Sigmoid colon (tissue), 7 donors: Measurements from ENCODE around the gene TLE1. TPM values are rescaled to one million over a fixed set of nuclear protein-coding genes. Genes with fewer than 3 reads are reported as not detected.

Experiments used
- DNase-seq: peaks from one replicate; pipeline ENCODE4 v3.0.0-alpha.2; 2019
- H3K27ac ChIP-seq, 4 donors: fragments of 200-600 bp; sonication (generic); one replicate each; pipeline ENCODE4 v1.5.1; 2016 to 2019; ENCODE audit warnings: mild to moderate bottlenecking in 1 of 4
- H3K27me3 ChIP-seq, 3 donors: fragments of 200-600 bp; sonication (generic); one replicate each; pipeline ENCODE4 v1.5.1; 2019; ENCODE audit warnings: mild to moderate bottlenecking in 1 of 3
- H3K36me3 ChIP-seq, 4 donors: fragments of 200-600 bp; sonication (generic); one replicate each; pipeline ENCODE4 v1.5.1; 2016 to 2019
- H3K4me1 ChIP-seq, 4 donors: fragments of 200-600 bp; sonication (generic); one replicate each; pipeline ENCODE4 v1.5.1; 2017 to 2019
- H3K4me3 ChIP-seq, 4 donors: fragments of 200-600 bp; sonication (generic); one replicate each; pipeline ENCODE4 v1.5.1; 2017 to 2019; ENCODE audit warnings: mild to moderate bottlenecking in 2 of 4, moderate library complexity in 1 of 4
- H3K9me3 ChIP-seq, 4 donors: fragments of 200-600 bp in 3 of 4; sonication (generic) in 3 of 4; one replicate each; pipeline versions ENCODE4 v1.5.1 to v1.6.1; 2013 to 2019
- CTCF ChIP-seq, 4 experiments: fragments of 450-650 bp in 3 of 4; fragments of 200-600 bp in 1 of 4; IDR thresholded peaks; one replicate each; pipeline ENCODE4 v1.5.1; 2016 to 2019; ENCODE audit warnings: antibody characterized with exemption in 4 of 4, mild to moderate bottlenecking in 3 of 4, moderate library complexity in 2 of 4
- EP300 ChIP-seq, 4 donors: sonication (generic); formaldehyde crosslinking; IDR thresholded peaks; one replicate each; pipeline ENCODE4 v1.6.1; 2017; ENCODE audit warnings: antibody characterized with exemption in 4 of 4
- POLR2A ChIP-seq, 2 donors: fragments of 450-650 bp; IDR thresholded peaks; one replicate each; pipeline ENCODE4 v1.6.1; 2016; ENCODE audit warnings: antibody characterized with exemption in 2 of 2, mild to moderate bottlenecking in 2 of 2, moderate library complexity in 2 of 2
- POLR2AphosphoS5 ChIP-seq, 4 donors: sonication (generic); formaldehyde crosslinking; IDR thresholded peaks; one replicate each; pipeline ENCODE4 v1.6.1; 2017; ENCODE audit warnings: antibody characterized with exemption in 4 of 4
- WGBS, 2 donors: extraction: QIAGEN DNeasy Blood & Tissue Kit; methylation state at CpG; one replicate each; pipeline ENCODE4 v1.1.7; 2013; 5-methylcytosine and 5-hydroxymethylcytosine counted together
- intact Hi-C: fragments of 100-400 bp; cut with DNase I; formaldehyde crosslinking; loops from one replicate; pipeline ENCODE4 v1.15.1; 2023
- polyA plus RNA-seq, 3 donors: library from polyadenylated mRNA; stranded (reverse); fragments of 200-250 nt; gene quantifications; one replicate each; pipeline ENCODE4 v1.2.3, GENCODE V29; 2013
- total RNA-seq, 4 donors: library from RNA; depleted of rRNA; stranded (reverse); fragments of >200 nt; gene quantifications; one replicate each; pipeline ENCODE4 v1.1.0, GENCODE V29; 2016
- donor health status: healthy with polysubstance abuse.
- donor health status: Bipolar disorder and iron deficiency.
- donor health status: healthy.

TLE1 gene
- total and polyA plus RNA-seq, 7 donors, result 28.9 to 54.6 (median 45.7) TPM

GRCh38 chr9:81722277-81722676 lies 32.9 kb upstream of the TLE1 start:
- Histone ChIP-seq H3K27ac (no peak overlapping the region), H3K4me3 (no peak overlapping the region), H3K36me3 (no peaks in the 10 kb centered on the region), H3K9me3 (no peaks in the 10 kb centered on the region), H3K27me3 (no peaks in the 10 kb centered on the region), H3K4me1 (peaks cover 0 to 7% (median 0%) of the 10 kb centered on the region in 4 donors)
- no peak for DNase-seq
- TF ChIP-seq CTCF (IDR thresholded peaks at IDR 0.05), result no peak
- TF ChIP-seq POLR2A (IDR thresholded peaks at IDR 0.05), result no peak
- TF ChIP-seq POLR2AphosphoS5 (IDR thresholded peaks at IDR 0.05), result no peak
- TF ChIP-seq EP300 (IDR thresholded peaks at IDR 0.05), result no peak
- WGBS, 2 donors, result 95 to 96% methylated on average over 3 of the region's 3 CpGs
- intact Hi-C loops, result no loop called here

GRCh38 chr9:81720450-81721086 lies 31.2 kb upstream of the TLE1 start:
- H3K27ac ChIP-seq, result no peak overlapping the region
- no peaks in the 10 kb centered on the region for H3K9me3 ChIP-seq
- intact Hi-C loops, result no loop called here
- no peaks in the 10 kb centered on the region for H3K27me3 ChIP-seq
- H3K36me3 ChIP-seq, result no peaks in the 10 kb centered on the region
- TF ChIP-seq POLR2AphosphoS5 (IDR thresholded peaks at IDR 0.05) (no peak), EP300 (IDR thresholded peaks at IDR 0.05) (no peak), POLR2A (IDR thresholded peaks at IDR 0.05) (no peak), CTCF (IDR thresholded peaks at IDR 0.05) (no peak)
- H3K4me3 ChIP-seq, result no peak overlapping the region
- DNase-seq, result no peak
- 72 to 89% methylated on average over 9 of the region's 9 CpGs for WGBS, 2 donors
- peaks cover 0 to 7% (median 0%) of the 10 kb centered on the region in 4 donors for H3K4me1 ChIP-seq

DNA sequence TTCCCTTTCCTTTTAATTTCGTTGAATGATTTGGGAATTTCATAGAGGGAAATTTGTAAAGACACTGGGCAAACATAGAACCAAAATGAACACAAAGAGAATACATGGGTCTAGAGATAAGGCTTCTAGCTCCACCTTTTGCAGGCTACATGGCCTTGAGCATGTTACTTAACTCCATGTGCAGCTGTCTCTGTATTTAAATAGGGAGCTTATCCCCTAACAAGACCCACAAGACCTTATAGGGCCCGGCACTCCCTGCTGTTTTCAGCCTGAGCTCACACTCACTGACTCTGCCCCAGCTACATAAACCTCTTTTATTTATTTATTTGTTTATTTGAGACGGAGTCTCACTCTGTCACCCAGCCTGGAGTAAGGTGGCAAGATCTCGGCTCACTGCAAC lies 30.6 kb upstream of the TLE1 start:
- DNase-seq, result no peak

DNA sequence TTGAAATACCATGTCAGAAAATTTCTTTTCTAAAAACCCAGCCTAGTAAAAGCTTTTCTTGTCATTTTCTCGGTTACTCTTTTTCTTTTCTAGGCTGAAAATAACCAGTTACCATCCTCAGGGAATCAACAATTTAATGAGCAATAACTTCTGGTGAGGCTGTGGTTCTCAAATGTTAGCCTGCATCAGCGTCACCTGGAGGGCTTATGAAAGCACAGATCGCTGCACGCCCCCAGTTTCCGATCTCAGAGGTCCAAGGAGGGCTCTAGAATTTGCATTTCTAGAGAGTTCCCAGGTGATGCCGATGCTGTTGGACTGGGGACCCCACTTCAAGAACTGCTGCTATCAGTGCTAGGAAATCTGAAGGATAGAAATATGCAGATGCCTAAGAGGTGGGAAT lies 28.9 kb upstream of the TLE1 start:
- TF ChIP-seq POLR2A (IDR thresholded peaks at IDR 0.05), result no peak
- TF ChIP-seq EP300 (IDR thresholded peaks at IDR 0.05), result no peak
- TF ChIP-seq CTCF (IDR thresholded peaks at IDR 0.05), result no peak
- no peak for TF ChIP-seq POLR2AphosphoS5 (IDR thresholded peaks at IDR 0.05)
- Histone ChIP-seq H3K4me3 (no peak overlapping the region), H3K27ac (no peak overlapping the region), H3K9me3 (no peaks in the 10 kb centered on the region), H3K27me3 (no peaks in the 10 kb centered on the region), H3K36me3 (no peaks in the 10 kb centered on the region), H3K4me1 (no peaks in the 10 kb centered on the region)
- no peak for DNase-seq
- intact Hi-C loops, result no loop called here
- 36 to 69% methylated on average over 6 of the region's 6 CpGs for WGBS, 2 donors

More for the DNA sequence above, 30.6 kb upstream of the TLE1 start:
- WGBS, 2 donors, result 48 to 80% methylated on average over 4 of the region's 4 CpGs
- Histone ChIP-seq H3K36me3 (no peaks in the 10 kb centered on the region), H3K9me3 (no peaks in the 10 kb centered on the region), H3K27me3 (no peaks in the 10 kb centered on the region), H3K27ac (no peak overlapping the region), H3K4me1 (peaks cover 0 to 7% (median 0%) of the 10 kb centered on the region in 4 donors), H3K4me3 (no peak overlapping the region)
- intact Hi-C loops, result no loop called here
- TF ChIP-seq CTCF (IDR thresholded peaks at IDR 0.05), result no peak
- no peak for TF ChIP-seq EP300 (IDR thresholded peaks at IDR 0.05)
- TF ChIP-seq POLR2AphosphoS5 (IDR thresholded peaks at IDR 0.05), result no peak
- TF ChIP-seq POLR2A (IDR thresholded peaks at IDR 0.05), result no peak

- Histone ChIP-seq H3K9me3 (no peaks in the 10 kb centered on the region), H3K4me1 (no peaks in the 10 kb centered on the region), H3K27ac (no peak overlapping the region), H3K4me3 (no peak overlapping the region), H3K36me3 (no peaks in the 10 kb centered on the region), H3K27me3 (no peaks in the 10 kb centered on the region)
- no peak for DNase-seq
- TF ChIP-seq CTCF (IDR thresholded peaks at IDR 0.05), result no peak
- no peak for TF ChIP-seq EP300 (IDR thresholded peaks at IDR 0.05)
- TF ChIP-seq POLR2AphosphoS5 (IDR thresholded peaks at IDR 0.05), result no peak
- no peak for TF ChIP-seq POLR2A (IDR thresholded peaks at IDR 0.05)
- intact Hi-C loops, result no loop called here
These were observed 28.4 kb upstream of the TLE1 start for GRCh38 chr9:81717747-81718077.
